ENCODE measurements around the gene RELA. TPM values are rescaled to one million over a fixed set of nuclear protein-coding genes. Genes with fewer than 3 reads are reported as not detected.
"Not testable (repeated sequence)": the region's sequence is repeated elsewhere in the genome, so short reads cannot be mapped to it uniquely, and the experiment has no call there.

RELA gene
- polyA plus RNA-seq, 1 experiment: 46.2 TPM

DNA sequence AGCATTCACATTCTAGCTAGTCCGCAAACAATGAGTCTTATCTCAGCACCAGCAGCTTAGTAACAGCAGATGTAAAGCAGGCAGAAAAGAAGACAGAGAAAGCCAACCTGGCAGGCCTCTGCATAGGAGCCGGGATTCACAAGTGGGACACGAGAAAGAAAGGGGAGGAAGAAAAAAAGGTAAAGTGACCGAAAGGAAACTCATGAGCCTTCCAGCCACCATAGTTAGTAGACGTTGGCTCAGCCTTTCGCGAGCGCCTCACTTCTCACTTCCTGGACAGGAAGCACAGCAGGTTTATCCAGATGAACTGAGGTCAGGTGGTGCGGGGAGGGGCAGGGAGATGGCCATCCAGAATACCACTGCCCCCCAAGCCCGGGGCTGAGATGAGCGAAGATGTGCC lies 29.7 kb upstream of the RELA start:
- TF ChIP-seq, protein P1, sequence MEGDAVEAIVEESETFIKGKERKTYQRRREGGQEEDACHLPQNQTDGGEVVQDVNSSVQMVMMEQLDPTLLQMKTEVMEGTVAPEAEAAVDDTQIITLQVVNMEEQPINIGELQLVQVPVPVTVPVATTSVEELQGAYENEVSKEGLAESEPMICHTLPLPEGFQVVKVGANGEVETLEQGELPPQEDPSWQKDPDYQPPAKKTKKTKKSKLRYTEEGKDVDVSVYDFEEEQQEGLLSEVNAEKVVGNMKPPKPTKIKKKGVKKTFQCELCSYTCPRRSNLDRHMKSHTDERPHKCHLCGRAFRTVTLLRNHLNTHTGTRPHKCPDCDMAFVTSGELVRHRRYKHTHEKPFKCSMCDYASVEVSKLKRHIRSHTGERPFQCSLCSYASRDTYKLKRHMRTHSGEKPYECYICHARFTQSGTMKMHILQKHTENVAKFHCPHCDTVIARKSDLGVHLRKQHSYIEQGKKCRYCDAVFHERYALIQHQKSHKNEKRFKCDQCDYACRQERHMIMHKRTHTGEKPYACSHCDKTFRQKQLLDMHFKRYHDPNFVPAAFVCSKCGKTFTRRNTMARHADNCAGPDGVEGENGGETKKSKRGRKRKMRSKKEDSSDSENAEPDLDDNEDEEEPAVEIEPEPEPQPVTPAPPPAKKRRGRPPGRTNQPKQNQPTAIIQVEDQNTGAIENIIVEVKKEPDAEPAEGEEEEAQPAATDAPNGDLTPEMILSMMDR (IDR thresholded peaks at IDR 0.05; ENCODE audit: insufficient read depth, low read depth, low read length): no peak
- no peak overlapping the region for H3K4me3 ChIP-seq (ENCODE audit: low read depth, low read length)
- H3K36me3 ChIP-seq (ENCODE audit: control insufficient read depth, insufficient read depth, low read length): no peaks in the 10 kb centered on the region
- peaks cover 5% of the 10 kb centered on the region for H3K27me3 ChIP-seq (ENCODE audit: control insufficient read depth, insufficient read depth, low read length)
- POLR2A ChIA-PET: no interaction called here
- CTCF ChIA-PET: interaction anchor here (1.3 to 6.5 kb wide), 2 partner anchors 14 to 330 kb away, joined by 4 to 34 read pairs; no protein-coding TSS in a partner anchor
- no peak for DNase-seq (ENCODE audit: low read depth)

DNA sequence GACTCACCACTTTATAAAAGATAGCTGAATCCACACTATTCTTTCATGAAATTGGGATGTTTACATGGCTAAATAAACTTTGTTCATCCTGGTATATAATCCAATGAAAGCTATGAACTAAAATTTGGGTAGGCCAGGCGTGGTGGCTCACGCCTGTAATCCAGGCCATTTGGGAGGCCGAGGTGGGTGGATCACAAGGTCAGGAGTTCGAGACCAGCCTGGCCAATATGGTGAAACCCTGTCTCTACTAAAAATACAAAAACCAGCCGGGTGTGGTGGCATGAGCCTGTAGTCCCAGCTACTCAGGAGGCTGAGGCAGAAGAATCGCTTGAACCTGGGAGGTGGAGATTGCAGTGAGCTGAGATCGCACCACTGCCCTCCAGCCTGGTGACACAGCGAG lies 29.1 kb upstream of the RELA start:
- CTCF ChIA-PET: interaction anchor here (0.6 to 6.5 kb wide), 3 partner anchors 14 to 575 kb away, joined by 3 to 34 read pairs (median 4); no protein-coding TSS in a partner anchor
- DNase-seq (ENCODE audit: low read depth); H3K27me3 ChIP-seq (ENCODE audit: control insufficient read depth, insufficient read depth, low read length); H3K36me3 ChIP-seq (ENCODE audit: control insufficient read depth, insufficient read depth, low read length); H3K4me3 ChIP-seq (ENCODE audit: low read depth, low read length); POLR2A ChIA-PET: not testable (repeated sequence)

DNA sequence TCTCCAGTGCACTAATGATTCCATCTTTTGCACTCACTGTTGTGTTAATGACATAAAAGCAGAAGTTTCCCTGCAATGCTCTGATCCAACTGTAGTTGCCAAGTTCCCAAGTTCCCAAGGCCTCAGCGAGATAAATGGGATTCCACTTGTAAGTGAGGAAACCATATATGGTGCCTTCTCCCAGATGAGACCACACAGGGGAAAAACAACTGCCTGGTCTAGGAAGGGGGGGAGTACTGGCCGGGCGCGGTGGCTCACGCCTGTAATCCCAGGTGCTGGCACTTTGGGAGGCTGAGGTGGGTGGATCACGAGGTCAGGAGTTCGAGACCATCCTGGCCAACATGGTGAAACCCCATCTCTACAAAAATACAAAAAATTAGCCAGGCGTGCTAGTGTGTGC lies 23.3 kb upstream of the RELA start:
- POLR2A ChIA-PET: no interaction called here
- Histone ChIP-seq H3K27me3 (ENCODE audit: control insufficient read depth, insufficient read depth, low read length) (peaks cover 9% of the 10 kb centered on the region), H3K4me3 (ENCODE audit: low read depth, low read length) (no peak overlapping the region), H3K36me3 (ENCODE audit: control insufficient read depth, insufficient read depth, low read length) (no peaks in the 10 kb centered on the region)
- CTCF ChIA-PET: no interaction called here
- TF ChIP-seq, protein P1 (IDR thresholded peaks at IDR 0.05; ENCODE audit: insufficient read depth, low read depth, low read length): no peak
- no peak for DNase-seq (ENCODE audit: low read depth)

DNA sequence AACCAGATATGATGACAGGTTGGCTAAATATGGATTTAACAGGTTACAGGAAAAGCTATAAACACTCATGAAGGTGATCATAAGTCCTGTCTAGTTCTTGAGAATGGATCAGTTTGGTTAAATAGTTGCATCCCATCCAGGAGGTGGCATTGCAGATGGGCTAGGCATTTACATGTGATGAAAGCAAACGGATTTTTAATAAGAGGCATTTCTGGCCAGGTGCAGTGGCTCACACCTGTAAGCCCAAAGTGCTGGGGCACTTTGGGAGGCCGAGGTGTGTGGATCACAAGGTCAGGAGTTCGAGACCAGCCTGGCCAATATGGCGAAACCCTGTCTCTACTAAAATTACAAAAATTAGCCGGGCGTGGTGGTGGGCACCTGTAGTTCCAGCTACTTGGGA lies 20.8 kb upstream of the RELA start:
- DNase-seq (ENCODE audit: low read depth); H3K27me3 ChIP-seq (ENCODE audit: control insufficient read depth, insufficient read depth, low read length); H3K4me3 ChIP-seq (ENCODE audit: low read depth, low read length); H3K36me3 ChIP-seq (ENCODE audit: control insufficient read depth, insufficient read depth, low read length); POLR2A ChIA-PET: not testable (repeated sequence)
- CTCF ChIA-PET: interaction anchor here (0.6 to 0.8 kb wide), 2 partner anchors 11 to 20 kb away, joined by 3 to 4 read pairs; no protein-coding TSS in a partner anchor

DNA sequence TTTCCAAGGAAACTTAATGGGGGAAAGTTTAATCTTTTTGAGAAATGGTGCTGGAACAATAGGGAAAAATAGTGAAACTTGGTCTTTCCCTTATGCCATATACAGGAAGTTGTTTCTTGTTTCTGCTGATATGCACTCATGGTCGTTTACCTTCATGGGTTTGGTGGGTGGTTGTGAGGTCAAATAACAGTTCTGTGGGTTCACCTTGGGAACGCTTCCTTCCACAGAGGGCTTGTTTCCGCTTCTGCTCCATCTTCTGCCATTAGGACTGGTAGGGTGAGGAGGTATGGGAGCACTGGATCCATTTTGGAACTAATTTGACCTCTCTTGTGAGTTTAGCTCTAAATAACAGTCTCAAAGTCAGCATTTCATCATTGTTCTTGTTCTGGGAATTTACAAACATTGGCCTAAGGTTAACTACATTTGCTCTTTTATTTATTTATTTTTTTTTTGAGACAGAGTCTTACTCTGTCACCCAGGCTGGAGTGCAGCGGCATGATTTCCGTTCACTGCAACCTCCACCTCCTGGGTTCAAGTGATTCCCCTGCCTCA lies 17.6 kb upstream of the RELA start:
- DNase-seq (ENCODE audit: low read depth): no peak
- ChIA-PET POLR2A (no interaction called here), CTCF (no interaction called here)
- no peaks in the 10 kb centered on the region for H3K36me3 ChIP-seq (ENCODE audit: control insufficient read depth, insufficient read depth, low read length)
- no peak overlapping the region for H3K4me3 ChIP-seq (ENCODE audit: low read depth, low read length)
- TF ChIP-seq, protein P1 (IDR thresholded peaks at IDR 0.05; ENCODE audit: insufficient read depth, low read depth, low read length): no peak
- H3K27me3 ChIP-seq (ENCODE audit: control insufficient read depth, insufficient read depth, low read length): peaks cover 9% of the 10 kb centered on the region

DNA sequence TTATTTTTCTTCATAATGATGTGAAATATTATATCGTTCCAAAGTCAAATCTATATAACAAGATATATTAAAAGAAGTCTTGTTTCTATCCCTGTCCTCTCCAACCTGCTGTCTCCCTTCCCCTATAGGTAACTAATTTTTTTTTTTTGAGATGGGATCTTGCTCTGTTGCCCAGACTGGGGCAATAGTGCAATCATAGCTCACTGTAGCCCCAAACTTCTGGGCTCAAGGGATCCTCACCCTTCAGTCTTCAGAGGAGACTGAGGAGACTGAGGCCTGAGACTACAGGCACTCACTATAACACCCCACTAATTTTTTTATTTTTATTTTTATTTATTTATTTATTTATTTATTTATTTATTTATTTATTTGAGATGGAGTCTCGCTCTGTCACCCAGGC lies 10.3 kb upstream of the RELA start:
- Histone ChIP-seq H3K27me3 (ENCODE audit: control insufficient read depth, insufficient read depth, low read length) (no peaks in the 10 kb centered on the region), H3K4me3 (ENCODE audit: low read depth, low read length) (no peak overlapping the region), H3K36me3 (ENCODE audit: control insufficient read depth, insufficient read depth, low read length) (no peaks in the 10 kb centered on the region)
- ChIA-PET CTCF (no interaction called here), POLR2A (no interaction called here)
- no peak for DNase-seq (ENCODE audit: low read depth)
- TF ChIP-seq, protein P1 (IDR thresholded peaks at IDR 0.05; ENCODE audit: insufficient read depth, low read depth, low read length): no peak

Measured in BJ (cell line).